Transverse colon (tissue), 4 donors: Measurements from ENCODE around the gene PCLO.

ENCODE experiments used
- POLR2AphosphoS5 ChIP-seq, 3 donors: sonication (generic); formaldehyde crosslinking; IDR thresholded peaks; one replicate each; pipeline ENCODE4 v1.6.1; 2016; ENCODE audit warnings: antibody characterized with exemption in 3 of 3
- TF ChIP-seq, protein P1 (sequence below), 5 experiments: fragments of 200-600 bp in 3 of 5; fragments of 450-650 bp in 2 of 5; sonication (generic) in 3 of 5; IDR thresholded peaks; 1 replicate in 2 of 5; 2 replicates in 3 of 5; pipeline ENCODE4 v1.5.1; 2016 to 2017; ENCODE audit warnings: antibody characterized with exemption in 5 of 5, inconsistent platforms in 3 of 5, mild to moderate bottlenecking in 2 of 5, moderate library complexity in 1 of 5

DNA sequence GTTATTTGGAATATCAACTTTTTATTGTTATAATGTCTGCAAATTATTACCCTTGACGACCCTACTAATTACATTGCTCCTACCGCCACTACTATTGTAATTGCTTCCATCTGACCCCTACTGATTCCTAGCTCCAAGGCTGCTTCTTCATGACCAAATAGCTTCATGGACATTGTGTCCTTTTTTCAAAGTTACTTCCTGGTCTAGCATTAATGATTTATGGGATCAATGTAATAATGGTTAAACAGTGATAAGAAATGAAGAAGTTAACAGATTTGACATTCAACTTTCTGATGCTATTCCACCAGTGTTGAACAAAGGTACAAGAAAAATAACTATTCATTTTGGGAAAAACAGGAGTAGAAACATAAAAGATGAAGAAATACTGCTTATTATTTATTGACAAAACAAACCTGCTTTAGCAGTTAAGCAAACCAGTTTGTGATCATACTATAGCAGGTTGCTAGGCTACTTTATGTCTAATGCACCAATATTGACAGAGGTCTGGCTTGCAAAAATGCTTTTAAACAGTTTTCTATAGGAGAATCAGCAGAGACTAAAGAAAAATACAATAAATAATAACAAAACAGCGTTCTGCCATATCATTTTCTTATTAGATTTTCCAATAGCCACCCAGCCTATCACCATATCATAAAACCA is 125.8 kb downstream of the PCLO start:
- TF ChIP-seq, protein P1, sequence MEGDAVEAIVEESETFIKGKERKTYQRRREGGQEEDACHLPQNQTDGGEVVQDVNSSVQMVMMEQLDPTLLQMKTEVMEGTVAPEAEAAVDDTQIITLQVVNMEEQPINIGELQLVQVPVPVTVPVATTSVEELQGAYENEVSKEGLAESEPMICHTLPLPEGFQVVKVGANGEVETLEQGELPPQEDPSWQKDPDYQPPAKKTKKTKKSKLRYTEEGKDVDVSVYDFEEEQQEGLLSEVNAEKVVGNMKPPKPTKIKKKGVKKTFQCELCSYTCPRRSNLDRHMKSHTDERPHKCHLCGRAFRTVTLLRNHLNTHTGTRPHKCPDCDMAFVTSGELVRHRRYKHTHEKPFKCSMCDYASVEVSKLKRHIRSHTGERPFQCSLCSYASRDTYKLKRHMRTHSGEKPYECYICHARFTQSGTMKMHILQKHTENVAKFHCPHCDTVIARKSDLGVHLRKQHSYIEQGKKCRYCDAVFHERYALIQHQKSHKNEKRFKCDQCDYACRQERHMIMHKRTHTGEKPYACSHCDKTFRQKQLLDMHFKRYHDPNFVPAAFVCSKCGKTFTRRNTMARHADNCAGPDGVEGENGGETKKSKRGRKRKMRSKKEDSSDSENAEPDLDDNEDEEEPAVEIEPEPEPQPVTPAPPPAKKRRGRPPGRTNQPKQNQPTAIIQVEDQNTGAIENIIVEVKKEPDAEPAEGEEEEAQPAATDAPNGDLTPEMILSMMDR (IDR thresholded peaks at IDR 0.05): no peak
- TF ChIP-seq POLR2AphosphoS5 (IDR thresholded peaks at IDR 0.05): no peak
